NCI-H526 (cell line): ENCODE results near the gene RBSN.

ENCODE experiments used
- DNase-seq, 2 experiments: peaks; one replicate each; lab custom pipeline; 2025; lab: John Stamatoyannopoulos, UW

Gene RBSN

GRCh38 chr3:15060029-15060428, 38.9 kb downstream of the RBSN start:
- DNase-seq: no peak

- DNase-seq: no peak
These were observed 42.1 kb downstream of the RBSN start for GRCh38 chr3:15056676-15057404.

GRCh38 chr3:15055019-15055557, 43.9 kb downstream of the RBSN start:
- no peak for DNase-seq

GRCh38 chr3:15053541-15053940, 45.4 kb downstream of the RBSN start:
- DNase-seq: no peak

GRCh38 chr3:15052335-15053242, 46.4 kb downstream of the RBSN start:
- DNase-seq: no peak

DNA sequence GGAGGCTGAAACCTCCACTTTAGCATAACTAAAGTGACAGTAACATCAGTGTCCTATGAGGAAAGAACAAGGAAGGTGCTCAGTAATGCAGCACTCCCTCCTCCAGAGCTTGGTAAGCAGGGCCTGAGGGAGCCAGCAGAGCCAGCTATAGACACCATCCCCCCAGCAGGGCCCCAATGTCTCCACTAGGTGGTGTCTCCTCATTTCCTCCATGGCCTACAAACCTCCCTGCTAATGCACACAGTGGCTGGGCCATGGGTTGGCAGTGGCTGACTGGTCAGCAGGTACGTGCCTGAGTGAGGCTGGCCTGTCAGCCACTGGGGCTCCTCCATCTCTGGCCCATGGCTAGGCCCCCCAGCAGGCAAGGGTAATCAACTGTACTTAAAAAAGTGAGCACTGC, 47.4 kb downstream of the RBSN start:
- peak; percentile 39 to 49 for DNase-seq

- no peak for DNase-seq
These were observed 48.4 kb downstream of the RBSN start for GRCh38 chr3:15050405-15051092.

- no peak for DNase-seq
These were observed 49.4 kb downstream of the RBSN start for GRCh38 chr3:15049584-15049983.

GRCh38 chr3:15045667-15046066, 53.3 kb downstream of the RBSN start:
- no peak for DNase-seq

DNA sequence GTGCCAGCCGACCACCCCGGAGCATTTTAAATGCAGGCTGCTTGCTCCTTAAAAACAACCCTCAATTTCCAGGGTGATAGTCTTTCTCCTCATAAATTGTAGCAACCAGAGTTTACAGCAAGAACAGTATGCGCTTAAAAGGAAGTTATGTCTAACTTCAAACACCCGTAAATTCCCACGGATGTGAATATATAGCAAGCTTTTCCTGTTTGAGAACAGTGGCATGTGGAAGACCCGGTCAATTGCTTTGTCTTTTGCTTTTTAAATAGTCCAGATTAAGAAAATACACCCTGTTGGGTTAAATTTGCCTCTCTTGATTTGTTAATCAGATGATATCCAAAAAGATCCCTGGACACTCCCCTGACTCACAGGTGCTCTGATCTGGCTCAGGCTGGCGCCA, 54.6 kb downstream of the RBSN start:
- peak; percentile 21 to 42 for DNase-seq

GRCh38 chr3:15043408-15044171, 55.4 kb downstream of the RBSN start:
- peak in 1 of 2 experiments; percentile 1 for DNase-seq

- no peak for DNase-seq
These were observed 56.0 kb downstream of the RBSN start for GRCh38 chr3:15042936-15043335.

- DNase-seq: no peak
These were observed 57.0 kb downstream of the RBSN start for GRCh38 chr3:15041950-15042349.

- no peak for DNase-seq
These were observed 58.1 kb downstream of the RBSN start for GRCh38 chr3:15040844-15041243.

DNA sequence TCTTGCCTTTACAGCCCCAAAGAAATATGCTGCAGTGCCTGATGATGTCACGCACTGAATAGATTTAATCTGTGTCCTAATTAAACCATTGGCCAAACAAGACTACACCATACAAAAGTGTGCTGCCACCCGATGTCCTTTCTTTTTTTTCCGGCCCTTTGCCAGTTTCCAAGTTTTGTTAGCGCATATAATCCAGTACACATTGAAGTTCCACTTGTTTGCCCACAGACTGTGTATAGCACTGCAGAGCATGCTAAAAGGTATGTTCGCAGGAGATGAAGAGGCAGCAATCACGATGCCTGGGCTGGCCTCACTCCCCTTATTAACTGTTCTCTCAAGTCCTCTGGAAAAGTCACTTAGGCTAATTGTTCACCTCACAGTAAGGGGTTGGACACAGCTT, 60.6 kb downstream of the RBSN start:
- DNase-seq: no peak

DNA sequence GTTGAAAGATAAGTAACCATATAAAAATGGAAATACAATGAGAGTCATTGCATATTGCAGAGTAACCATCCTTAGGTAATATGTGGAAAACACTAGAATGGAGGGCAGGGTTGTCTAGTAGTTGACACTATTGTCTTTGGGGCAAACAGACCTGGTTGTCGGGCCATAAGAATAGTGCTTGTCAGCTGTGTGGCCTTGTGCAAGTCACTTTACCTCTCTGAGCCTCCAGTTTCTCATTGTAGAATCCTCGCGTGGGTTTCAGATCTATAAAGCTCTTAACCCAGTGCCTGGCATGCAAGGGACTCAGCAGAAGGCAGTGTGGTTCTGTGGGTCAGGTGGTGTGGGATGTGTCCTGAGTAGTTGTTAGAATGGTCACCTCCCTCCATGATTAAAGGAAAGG, 65.8 kb downstream of the RBSN start:
- no peak for DNase-seq

DNA sequence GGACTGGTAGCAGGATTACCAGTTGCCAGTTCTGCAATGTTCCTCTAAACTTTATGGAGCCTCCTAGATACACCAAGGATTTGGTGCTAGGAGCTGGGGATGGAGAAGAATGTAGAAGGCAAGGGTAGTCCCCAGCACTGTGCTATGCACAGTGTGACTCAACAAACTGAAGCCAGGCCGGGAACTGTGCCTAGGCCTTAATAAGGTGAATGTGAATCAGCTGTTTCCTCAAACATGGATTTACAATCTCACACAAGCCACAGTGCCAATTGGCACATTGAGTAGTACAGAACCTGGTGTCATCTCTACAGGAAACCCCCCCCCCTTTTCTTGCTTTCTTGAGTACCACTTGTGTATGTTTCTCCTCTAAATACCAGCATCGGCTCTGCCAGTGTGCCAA, 66.3 kb downstream of the RBSN start:
- DNase-seq: no peak

DNA sequence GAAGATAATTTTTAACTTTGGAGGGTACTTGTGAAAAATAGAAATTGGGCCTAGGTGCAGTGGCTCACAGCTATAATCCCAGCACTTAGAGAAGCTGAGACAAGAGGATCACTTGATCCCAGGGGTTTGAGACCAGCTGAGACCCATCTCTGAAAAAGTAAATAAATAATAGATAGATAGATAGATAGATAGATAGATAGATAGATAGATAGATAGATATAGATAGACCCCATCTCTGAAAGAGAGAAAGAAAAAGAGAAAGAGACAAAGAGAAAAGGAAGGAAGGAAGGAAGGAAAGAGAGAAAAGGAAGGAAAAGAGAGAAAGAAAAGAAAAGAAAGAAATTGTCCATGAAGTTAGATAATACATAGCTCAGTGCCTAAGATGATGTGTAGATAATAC, 69.3 kb downstream of the RBSN start:
- DNase-seq: no peak

DNA sequence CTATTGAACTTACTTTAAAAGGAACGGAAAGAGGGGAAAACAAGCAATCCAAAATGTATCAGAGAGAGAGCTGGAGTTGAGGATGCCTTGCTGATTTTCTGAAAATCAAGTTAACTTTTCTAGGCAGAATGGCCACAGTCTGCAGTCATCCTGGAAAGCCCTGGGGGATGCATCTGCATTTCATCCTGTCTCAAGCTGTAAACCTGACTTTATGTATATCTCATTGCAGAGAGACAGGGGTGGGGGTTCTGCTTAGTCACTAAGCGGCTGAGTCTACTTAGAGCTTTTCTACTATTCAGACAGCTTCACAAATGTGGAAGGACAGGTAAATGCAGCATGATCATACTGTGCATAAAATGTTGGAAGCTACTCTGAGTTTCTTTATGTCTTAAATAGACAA, 75.2 kb downstream of the RBSN start:
- no peak for DNase-seq

DNA sequence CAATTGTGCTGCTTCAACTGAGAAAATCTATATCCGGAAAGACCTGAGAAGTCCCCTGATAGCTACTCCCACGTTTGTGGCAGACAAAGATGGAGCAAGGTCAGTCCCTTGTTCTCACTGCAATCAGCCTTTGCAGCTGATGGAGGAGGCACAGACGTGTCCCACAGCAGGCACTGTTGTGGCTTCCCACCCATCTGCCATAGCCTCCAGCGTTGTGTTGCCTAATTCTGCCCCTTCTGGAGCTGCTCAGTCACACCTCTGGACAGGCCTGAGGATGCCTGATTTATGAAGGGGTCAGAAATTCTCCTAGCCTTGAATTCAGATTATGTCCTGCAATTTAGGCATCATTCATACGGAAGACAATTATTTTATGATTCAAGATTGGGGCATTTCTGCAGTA, 75.7 kb downstream of the RBSN start:
- no peak for DNase-seq
